Hematopoietic multipotent progenitor cell treated with erythropoietin and hydrocortisone succinate and interleukin-3 and kit ligand, for 8 days (in vitro differentiated cells): ENCODE measurements around the gene CERKL.

ENCODE experiments used
- DNase-seq: peaks from one replicate; pipeline ENCODE4 v3.0.0-alpha.2; 2015

The CERKL gene

DNA sequence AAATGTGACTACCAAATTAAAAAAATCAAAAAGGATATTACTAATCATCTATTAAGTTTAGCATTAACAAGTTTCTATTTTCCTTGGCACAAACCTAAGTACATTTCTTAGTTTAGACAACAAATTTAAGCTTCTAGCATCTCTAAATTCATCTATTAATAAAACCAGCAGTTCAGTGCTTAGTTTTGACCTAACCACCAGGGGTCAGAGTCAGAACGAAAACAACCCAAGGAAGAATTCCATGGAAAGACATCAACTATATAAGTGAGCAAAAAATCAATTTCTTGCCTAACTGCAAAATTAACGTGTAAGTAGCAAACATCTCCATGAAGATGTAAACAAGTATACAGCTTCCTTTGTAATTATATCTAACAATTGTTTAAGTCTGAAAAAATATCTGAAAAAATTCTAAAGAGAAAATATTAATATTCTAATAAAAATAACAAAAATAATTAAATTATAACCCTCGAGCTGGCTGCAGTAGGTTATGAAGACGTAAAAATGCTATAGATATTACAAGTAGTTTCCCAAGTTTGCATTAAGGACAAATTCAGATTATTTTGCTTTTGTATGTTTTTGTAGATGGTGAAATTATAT, 83.7 kb downstream of the CERKL start:
- peak; percentile 43 for DNase-seq

DNA sequence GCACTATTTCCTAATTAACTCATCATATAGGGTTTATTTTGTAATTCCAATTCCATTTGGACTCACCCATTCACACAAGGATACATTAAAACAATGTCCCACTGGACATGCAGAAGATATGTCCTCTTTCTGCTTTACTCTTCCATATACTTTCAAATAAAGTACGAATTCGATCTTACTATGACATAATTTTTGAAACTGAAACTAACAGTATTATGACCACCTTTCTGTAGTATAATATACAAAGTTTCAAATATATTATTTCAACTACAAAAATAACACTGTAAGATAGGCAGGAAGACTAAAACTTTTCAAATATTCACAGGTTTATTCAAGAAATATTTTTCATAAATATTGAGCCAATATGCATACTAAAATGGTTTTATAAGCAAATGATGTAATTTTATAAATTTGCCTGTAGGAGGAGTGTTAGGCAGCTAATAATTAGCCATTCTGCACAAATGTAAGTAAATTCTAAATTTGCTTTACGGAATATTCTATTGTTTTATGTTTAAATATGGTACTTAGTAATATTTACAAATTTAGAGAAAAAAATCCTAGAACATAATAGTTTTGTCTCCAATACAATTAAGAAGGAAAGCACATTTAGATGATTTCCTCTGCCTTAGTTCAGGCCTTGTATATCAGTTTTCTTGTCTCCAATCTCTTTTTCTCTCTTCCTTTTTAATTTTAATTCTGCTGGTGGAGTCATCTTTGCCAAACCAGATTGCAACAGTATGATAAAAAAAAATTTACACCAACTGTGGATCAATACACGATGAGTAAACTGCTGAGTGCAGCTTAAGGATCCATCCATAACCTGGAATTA, 85.9 kb downstream of the CERKL start:
- DNase-seq, result peak; percentile 36

DNA sequence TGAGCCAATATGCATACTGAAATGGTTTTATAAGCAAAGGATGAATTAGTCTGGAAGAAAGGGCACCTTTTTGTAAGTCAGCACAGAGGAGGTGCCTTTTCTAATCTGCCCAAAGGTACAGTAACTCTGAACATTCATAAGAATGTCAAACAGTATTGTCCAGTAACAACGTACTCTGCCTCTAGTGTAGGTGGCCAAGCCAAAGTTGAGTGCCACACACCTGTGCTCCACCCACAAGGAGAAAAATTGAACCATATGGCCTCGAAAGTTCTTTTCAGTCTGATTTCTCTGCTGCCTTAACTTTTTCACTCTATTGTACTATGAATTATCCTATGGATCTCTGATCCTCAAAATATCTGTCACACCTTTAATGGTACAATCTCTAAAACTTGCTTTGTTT, 86.8 kb downstream of the CERKL start:
- DNase-seq, result no peak

DNA sequence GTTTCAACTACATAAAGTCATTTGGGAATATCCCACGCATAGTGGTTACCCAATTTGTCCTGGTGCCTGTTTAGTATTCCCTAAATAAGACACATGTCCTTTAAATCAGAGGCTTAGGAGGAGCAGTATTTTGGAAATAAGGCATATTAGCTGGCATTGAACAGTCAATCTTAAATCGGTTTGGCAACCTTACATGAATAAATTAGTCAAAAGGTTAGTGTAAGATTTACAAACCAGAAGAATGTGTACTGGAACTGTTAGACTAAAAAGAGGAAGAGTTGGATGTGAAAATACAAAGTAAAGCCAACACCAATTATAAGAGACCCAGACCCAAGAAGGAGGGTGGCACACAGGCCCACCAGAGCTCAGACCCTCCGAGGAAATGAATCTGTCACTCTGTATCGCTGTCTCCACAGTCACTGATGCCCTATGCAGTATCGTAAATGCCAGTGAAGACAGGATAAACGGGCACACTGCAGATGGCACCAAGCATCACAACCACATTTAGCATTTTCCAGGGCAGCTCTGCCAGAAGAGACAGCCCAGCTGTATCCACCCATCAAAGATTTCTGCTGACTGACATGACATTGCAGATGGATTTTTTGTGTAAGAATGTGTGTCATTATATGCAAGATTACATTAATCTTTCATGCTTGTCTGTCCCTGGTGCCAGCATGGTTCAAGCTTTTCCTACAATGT, 90.4 kb downstream of the CERKL start:
- no peak for DNase-seq

DNA sequence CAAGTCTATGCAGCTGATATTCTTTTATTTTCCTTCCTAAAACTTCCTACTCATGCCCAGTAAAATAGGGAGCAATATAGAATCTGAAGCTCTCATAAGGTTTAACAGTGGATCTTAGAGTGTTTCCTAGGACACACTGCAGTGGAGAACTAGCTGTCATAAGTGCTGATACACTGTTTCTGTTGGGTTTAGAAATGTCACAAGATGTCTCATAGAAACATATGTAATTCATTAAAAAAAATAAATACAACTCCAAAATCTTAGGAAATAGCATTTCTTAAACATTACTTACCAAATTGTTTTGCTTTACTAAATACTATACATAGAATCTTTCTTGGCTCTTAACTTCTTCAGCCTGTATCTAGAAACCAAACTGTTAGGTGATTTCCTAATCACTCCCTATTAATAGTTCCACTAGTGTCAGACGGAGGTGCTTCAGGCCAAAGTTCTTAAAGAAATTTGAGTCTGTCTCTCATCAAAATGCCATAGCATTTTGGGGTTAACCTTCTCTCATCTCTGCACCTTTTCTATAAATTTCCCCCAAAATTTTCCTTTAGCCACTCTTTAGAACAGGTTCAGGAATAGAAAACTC, 93.7 kb downstream of the CERKL start:
- no peak for DNase-seq

DNA sequence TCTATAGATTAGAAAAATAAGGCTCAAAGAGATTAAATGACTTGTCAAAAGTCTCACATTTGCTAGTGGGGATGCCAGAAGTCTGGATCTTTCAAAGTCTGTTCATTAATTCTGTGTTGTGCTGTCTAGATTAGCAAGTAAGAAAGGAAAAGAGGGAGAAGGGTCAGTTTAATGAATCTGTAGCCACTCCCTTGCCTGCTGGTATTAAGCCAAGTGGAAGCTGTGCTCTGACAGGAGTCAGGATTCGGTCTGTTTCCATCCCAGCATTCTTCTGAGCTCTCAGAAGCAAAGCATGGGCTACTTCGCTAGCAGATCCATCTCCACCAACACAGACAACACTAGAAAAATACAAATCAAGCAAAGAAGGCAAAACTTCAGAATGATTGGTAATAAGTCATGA, 98.5 kb downstream of the CERKL start:
- DNase-seq, result no peak

DNA sequence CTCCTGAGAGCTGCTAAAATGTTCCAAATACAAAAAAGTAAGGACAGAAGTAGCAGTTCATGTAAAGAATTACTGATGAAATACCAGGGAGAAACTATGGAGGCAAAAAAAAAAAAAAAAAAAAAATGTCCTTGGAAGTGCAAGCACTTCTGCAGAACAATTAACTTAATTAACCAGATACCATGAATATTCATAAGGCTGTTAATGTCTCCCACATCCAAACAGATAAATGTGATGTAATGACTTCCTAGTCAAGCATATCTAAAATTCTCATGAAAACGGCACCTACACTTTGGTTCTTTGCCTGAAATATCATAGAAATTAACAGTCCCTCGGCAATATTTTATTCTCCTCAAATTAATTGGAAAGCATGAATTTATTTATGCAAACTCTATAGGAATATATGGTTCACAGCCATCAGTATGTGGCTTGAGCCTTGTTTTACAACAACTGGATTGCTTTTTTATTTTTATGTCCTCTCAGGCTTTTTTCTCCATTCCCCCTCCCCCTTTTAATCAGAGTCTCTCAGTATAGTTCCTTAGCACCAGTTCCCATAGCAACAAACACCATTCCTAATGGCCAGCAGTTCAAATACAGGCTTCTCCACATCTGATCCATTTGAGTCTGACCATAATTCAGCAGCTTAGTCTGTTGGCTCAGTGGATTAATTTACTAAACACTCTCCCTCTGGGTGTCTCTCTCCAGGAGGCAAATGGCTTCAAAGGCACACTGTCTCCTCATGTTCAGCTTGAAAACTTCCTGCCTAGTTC, 102.7 kb downstream of the CERKL start:
- no peak for DNase-seq

DNA sequence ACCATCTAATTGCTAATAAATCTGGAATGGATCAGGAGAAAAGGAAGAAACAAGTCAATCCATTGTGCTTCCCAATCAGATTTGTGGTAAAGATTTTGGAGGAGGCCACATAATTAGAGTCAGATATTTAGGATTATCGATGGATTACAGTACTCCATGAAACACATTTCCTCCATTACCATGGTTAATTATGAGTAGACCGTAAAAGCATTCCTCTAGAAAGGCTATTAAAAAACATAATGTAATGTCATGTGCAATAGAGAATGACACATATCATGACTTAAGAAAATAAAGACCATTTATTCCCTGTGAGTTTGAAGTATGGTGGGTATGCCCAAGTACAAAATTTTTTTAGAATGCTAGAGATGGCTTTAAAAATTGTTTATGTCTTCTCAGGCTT, 103.7 kb downstream of the CERKL start:
- no peak for DNase-seq

DNA sequence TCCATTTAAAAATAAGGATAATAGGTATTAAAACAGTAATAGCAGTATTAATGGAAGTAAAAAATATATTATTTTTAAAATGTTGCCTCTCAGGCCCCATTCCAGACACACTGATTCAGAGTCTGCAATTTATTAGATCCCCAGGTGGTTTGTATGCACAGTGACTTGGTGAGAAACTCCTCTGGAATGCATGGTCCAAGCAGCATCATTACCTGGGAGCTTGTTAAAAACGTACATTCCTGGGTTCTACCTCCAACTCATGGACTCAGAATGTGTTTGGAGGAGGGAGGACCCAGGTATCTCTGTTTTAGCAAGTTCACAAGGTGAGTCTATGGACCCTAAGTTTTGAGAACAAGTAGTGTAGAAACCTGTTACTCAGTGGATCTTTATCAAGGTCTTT, 104.1 kb downstream of the CERKL start:
- no peak for DNase-seq

DNA sequence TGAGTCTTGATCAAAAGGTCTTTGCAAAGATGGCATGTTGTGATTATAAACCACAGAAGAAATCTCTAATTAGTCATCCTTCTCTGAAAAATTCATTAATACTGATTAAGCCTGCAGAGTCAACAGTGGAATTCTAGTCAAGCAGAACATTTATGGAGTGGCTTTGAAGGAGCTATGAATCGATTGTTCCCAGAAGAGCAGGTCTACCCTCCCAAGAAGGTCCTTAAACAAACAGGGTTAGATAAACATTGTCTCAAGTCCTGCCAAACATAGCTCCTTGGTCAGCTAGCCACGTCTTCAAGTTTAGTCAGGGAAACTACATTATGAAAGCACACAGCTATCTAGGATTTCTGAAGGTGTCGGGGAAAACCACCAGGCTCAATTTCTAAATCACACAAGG, 110.8 kb downstream of the CERKL start:
- DNase-seq, result no peak

DNA sequence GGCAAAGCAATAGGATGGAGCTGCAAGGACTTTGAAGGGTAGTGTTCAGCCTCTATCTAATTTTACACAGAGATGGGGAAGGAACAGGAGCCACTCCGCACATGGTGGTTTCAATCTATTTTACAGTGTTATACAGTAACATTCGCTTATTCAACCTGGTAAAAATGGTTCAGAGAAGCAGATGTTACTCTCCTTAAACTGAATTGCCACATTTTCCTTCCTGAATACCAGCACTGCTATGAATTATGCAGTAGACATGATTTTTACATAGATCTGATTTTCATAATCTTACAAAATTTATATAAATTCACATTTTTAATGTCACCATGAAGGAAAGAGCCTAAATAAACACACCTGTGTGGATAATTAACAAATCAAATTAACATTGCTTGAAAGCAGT, 114.7 kb downstream of the CERKL start:
- no peak for DNase-seq

DNA sequence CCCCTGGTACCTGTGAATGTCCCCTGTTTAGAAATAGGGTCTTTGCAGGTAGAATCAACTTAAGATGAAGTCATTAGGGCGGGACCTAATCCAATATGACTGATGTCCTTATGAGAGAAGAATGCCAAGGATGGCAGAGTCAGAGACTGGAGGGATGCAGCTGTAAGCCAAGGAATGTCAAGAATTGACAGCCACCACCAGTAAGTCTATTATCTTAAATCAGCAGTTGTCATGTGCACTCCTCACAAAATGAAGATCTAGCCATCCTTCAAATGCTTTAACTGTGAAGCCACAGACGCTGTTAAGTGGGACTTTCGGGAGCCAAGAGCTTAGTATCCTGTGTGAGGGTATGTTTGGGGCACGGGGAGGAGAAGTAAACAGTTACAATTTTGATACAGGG, 116.5 kb downstream of the CERKL start:
- DNase-seq, result no peak

DNA sequence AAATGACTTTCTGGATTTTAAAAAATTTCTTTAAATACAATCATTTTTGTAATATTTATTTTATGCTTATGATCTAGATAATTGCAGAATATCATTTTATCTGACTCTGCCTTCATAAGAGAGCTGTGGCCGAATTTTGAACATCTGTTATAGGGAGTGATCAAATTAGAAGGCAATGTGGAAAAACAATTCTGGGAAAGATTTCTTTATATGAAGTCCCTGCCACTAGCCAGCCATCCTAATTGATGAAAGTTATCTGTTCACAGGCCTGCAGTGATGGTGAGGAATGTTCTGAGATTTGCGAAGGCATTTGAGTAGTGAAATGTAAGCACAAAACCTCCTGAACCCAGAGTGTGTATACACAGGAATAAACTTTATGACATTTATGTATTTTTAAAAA, 120.2 kb downstream of the CERKL start:
- no peak for DNase-seq

DNA sequence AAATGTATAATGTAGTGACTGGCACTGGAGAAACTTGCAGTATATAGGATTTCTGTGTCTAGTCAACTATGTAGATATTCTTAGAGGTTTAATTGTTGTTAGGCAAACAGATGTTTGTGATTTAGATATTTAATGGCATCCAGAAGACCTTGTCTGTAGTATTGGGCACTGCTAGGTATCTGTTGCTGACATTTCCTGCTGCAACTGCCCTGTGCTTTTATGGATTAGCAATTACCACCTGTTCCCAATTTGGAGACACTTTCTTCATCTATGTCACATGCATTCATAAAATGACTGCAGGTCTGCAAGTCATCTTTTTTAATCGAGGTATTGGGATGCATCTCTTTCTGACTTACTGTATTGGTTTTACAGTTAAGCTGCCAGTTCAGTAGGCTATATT, 128.5 kb downstream of the CERKL start:
- DNase-seq, result no peak

DNA sequence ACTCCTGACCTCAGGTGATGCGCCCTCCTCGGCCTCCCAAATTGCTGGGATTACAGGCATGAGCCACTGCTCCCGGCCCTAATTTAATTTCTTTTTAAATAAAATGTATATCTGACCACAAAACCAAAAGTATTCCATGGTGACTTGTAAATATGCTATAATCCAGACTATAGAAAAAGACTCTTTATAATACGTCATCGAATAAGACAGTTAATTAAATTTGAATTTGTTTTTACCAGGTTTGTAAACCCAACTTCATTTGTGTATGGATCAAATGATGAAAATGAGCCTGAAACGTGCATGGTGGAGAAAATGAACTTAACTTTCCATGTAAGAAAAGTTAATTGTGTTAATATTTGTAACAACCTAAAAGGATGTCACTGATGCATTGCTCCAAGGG, 129.8 kb downstream of the CERKL start:
- no peak for DNase-seq

DNA sequence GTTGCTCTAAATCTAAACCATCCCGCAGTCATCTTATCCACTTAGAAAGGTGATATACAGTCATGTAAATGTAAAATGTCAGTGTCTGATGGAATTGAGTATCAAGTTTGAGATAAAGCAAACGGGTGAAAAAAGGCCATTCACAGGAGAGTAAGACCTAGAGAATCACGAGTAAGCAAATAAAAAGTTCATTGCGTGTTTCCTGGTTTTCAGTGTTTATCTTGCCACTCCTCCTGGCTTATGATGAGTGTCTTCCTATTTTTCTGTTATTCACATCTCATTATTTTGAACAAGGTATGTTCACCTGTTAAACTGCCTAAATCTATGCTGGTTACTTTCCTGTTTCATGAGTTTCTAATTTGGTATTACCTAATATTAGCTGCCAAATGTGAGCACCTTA, 130.9 kb downstream of the CERKL start:
- no peak for DNase-seq

DNA sequence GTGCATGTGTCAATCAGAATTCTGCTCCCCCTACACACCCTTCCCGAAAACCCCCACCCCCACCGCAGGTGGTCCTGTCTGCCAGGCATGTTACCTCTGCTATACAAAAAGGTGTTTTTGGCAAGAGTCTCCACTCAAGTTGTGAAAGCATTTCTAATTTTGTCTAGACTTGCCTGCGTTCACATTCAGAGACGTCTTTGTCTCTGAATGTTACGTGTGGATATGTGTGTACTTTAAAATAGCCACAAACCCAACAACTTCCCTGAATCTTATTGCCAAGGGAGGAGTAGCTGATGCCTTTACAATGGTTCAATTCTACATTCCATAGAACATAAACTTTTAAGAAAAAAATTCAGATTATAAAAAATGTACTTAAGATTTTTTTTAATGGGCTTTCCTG, 133.1 kb downstream of the CERKL start:
- DNase-seq, result no peak

DNA sequence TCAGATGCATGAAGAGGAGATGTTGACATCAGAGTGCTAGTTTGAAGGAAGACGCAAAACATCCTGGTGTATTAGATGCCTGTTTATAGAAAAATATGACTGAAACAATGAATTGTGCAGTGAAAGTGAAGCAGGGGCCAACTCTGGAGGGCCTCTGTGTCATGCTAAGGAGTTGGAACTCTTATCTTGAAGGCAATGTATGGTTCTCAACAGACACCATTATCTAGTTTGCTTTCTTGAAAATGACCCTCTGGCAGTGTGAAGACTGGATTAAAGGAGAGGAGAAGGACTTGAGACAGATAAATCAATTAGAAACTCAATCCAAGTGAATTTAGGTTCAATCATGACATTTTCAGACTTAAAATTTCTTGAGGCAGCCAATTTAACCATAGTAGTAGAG, 136.7 kb downstream of the CERKL start:
- peak; percentile 55 for DNase-seq

DNA sequence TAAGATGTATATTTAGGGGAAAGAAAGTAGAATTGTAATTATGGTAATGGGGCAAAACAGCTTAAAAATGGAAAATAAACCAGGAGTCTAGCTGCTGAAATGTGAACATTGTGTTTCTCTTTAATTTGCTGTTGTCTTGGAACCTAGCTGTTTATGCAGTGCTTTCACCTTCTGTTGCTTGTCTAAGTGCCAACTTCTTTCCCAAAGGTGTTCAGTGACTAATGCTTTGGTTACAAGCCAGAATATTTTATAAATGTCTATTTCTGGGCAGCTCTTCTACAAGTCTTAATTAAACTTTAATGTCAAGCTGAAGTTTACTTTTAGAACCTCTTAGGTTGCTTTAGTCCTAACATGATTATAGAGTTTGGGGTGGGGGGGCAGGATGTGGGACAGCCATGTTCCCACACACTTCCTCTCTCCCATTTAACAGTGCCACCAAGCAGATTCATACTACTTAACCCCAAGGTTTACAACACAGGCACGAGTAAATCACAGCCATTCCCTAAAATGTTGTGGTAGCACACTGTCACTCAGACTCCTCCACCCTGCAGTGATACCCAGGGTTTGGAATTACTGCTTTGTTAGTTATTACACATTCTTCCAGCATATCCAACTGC, 139.1 kb downstream of the CERKL start:
- DNase-seq, result no peak

DNA sequence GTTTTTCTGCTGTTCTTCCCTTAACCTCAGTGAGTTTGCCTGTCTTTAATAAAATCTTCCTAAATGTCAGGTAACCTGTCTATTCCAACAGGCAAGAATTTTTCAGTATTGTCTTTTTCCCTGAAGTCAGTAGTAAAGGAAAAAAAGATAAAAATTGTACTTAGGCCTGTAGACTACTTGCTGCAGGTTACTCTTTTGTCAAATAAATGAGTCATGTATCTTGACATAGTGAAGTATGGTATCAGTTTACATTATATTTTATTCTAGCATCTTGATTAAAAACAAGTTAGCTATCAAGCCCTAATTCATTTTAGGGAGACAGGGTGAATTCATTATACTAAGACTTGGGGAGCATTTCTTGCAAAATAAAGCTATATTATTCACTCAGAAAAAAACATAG, 139.9 kb downstream of the CERKL start:
- no peak for DNase-seq

DNA sequence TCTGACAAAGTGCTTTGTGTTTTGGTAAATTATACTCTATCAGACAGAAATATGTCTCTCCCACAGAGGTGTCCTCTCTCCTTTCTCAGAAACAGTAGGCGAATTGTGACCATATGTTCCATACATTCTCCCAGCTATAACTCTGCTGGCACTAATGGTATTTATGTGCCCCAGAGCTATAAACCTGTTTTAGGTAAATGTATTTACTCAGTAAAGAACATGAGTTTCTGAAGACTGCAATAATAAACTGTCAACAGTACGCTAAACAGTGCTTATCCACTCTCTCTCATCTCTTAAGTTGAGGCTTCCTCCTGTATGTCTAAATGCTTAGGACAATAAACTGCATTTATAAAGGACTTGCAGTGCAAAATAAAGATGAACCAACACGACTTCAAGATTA, 141.2 kb downstream of the CERKL start:
- no peak for DNase-seq

DNA sequence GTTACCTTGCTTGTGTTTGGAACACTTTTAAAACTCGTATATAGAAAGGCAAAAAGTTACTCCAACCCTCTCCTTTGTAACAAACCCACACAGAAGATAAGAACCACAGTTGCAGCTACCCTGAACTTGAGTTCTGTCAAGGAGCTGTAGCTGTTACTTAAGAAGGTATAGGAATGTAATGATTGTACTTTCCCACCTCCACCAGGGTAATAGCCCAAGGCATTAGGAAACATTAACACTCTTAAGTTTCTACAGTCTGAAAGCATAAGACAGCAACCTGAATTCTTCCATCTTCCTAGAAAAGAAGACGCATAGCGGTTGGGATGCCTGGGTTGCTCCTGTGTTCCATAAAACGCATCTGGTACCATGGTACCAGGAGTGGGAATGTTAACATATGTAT, 156.7 kb downstream of the CERKL start:
- DNase-seq, result no peak

DNA sequence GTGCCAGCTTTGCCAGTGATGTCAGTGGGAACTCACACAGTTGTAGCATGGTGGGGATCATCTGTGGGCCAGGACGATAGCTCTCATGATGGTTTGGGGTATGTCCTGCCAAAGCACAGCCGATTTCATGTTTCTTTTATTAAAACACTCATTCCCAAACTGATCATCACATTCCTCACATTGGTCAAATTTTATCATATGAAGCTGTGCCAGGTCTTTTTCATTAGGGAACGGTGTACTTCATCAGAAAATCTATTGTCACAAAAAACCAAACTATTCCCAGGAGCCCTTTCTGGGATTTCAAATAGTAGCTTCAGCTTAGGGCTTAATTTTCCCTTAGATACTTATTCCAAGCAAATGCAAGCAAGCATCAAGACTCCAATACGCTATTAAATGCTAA, 157.7 kb downstream of the CERKL start:
- no peak for DNase-seq
